SK-N-SH (cell line): ENCODE results near the gene SESTD1. TPM values are rescaled to one million over a fixed set of nuclear protein-coding genes. Genes with fewer than 3 reads are reported as not detected.

ENCODE experiments used
- CTCF ChIA-PET: fragments of 300-600, 350-600 bp; formaldehyde crosslinking; extraction: SDS; loops from one replicate; lab custom pipeline; 2021; lab: Yijun Ruan, JAX
- POLR2A ChIA-PET: fragments of 350-600 bp; sonication (Branson Sonifier 250); formaldehyde crosslinking; extraction: SDS; loops from one replicate; lab custom pipeline; 2020; ENCODE audit warnings: antibody characterized with exemption, inconsistent platforms; lab: Yijun Ruan, JAX
- DNase-seq: peaks from one replicate; pipeline ENCODE4 v3.0.0; 2012
- H2AFZ ChIP-seq: fragments of 200-600 bp; sonication (generic); 2 replicates; pipeline ENCODE4 v1.8.1; 2016; ENCODE audit warnings: antibody characterized with exemption, mild to moderate bottlenecking, low read depth
- H3F3A ChIP-seq: fragments of 200-600 bp; sonication (generic); replicated peaks from 2 replicates; pipeline ENCODE3; 2016; ENCODE audit warnings: antibody characterized with exemption, mild to moderate bottlenecking; ENCODE audit not compliant: insufficient read depth
- H3K27ac ChIP-seq, 2 experiments: fragments of 200-500 bp in 1 of 2; fragments of 200-600 bp in 1 of 2; sonication (Bioruptor generic) in 1 of 2; sonication (generic), shearing (Covaris generic) in 1 of 2; 2 replicates each; pipeline versions ENCODE4 v1.5.1 to v1.6.1; 2014 to 2016; ENCODE audit warnings: low read depth in 2 of 2, inconsistent platforms in 1 of 2, low read length in 1 of 2, mild to moderate bottlenecking in 1 of 2, mixed read lengths in 1 of 2
- H3K27me3 ChIP-seq: fragments of 200-600 bp; sonication (generic), shearing (Covaris generic); 2 replicates; pipeline ENCODE4 v1.6.1; 2016; ENCODE audit warnings: mixed run types; ENCODE audit not compliant: insufficient read depth
- H3K36me3 ChIP-seq, 2 experiments: fragments of 200-500 bp in 1 of 2; fragments of 200-600 bp in 1 of 2; sonication (Bioruptor generic) in 1 of 2; sonication (generic) in 1 of 2; replicated peaks in 1 of 2; 2 replicates each; pipeline versions ENCODE3 to v1.5.1; 2014 to 2016; ENCODE audit warnings: low read length in 1 of 2, mild to moderate bottlenecking in 1 of 2; ENCODE audit not compliant: insufficient read depth in 2 of 2, control insufficient read depth in 1 of 2
- H3K4me1 ChIP-seq, 2 experiments: fragments of 200-500 bp in 1 of 2; fragments of 200-600 bp in 1 of 2; sonication (Bioruptor generic) in 1 of 2; sonication (generic), shearing (Covaris generic) in 1 of 2; 2 replicates each; pipeline versions ENCODE4 v1.5.1 to v1.6.1; 2014 to 2016; ENCODE audit warnings: low read depth in 1 of 2, low read length in 1 of 2, mixed run types in 1 of 2; ENCODE audit not compliant: insufficient read depth in 2 of 2, control insufficient read depth in 1 of 2
- H3K4me2 ChIP-seq: fragments of 200-600 bp; sonication (generic), shearing (Covaris generic); 2 replicates; pipeline ENCODE4 v1.6.1; 2017; ENCODE audit warnings: mixed run types
- H3K4me3 ChIP-seq, 2 experiments: fragments of 200-500 bp in 1 of 2; fragments of 200-600 bp in 1 of 2; sonication (Bioruptor generic) in 1 of 2; sonication (generic), shearing (Covaris generic) in 1 of 2; 2 replicates each; pipeline versions ENCODE4 v1.5.1 to v1.8.1; 2014 to 2016; ENCODE audit warnings: low read depth in 2 of 2, inconsistent platforms in 1 of 2, low read length in 1 of 2, mild to moderate bottlenecking in 1 of 2, mixed read lengths in 1 of 2, moderate library complexity in 1 of 2
- H3K79me2 ChIP-seq: fragments of 200-600 bp; sonication (generic); 2 replicates; pipeline ENCODE4 v1.8.1; 2017; ENCODE audit warnings: mild to moderate bottlenecking; ENCODE audit not compliant: insufficient read depth
- H3K9ac ChIP-seq: fragments of 200-600 bp; sonication (generic); 2 replicates; pipeline ENCODE4 v1.6.1; 2017; ENCODE audit warnings: mixed run types
- H3K9me2 ChIP-seq: fragments of 200-600 bp; sonication (generic); 2 replicates; pipeline ENCODE4 v1.6.1; 2017; ENCODE audit warnings: mixed run types
- H3K9me3 ChIP-seq: fragments of 200-600 bp; sonication (generic); 2 replicates; pipeline ENCODE4 v1.6.1; 2017; ENCODE audit warnings: mixed run types, mild to moderate bottlenecking, moderate library complexity
- H4K20me1 ChIP-seq: fragments of 200-600 bp; sonication (generic); 2 replicates; pipeline ENCODE4 v1.6.1; 2017; ENCODE audit warnings: mild to moderate bottlenecking, mixed run types; ENCODE audit not compliant: insufficient read depth
- ELF1 ChIP-seq: IDR thresholded peaks from 2 replicates; pipeline ENCODE4 v1.4.0; 2012
- FOSL2 ChIP-seq: IDR thresholded peaks from 2 replicates; pipeline ENCODE4 v1.4.0; 2012; ENCODE audit warnings: low read depth, mild to moderate bottlenecking, moderate library complexity, borderline replicate concordance
- POLR2AphosphoS5 ChIP-seq: IDR thresholded peaks from 2 replicates; pipeline ENCODE4 v1.6.1; 2012; ENCODE audit warnings: low read depth, low read length
- RAD21 ChIP-seq: IDR thresholded peaks from 2 replicates; pipeline ENCODE4 v1.6.1; 2012; ENCODE audit warnings: mild to moderate bottlenecking, low read length
- RCOR1 ChIP-seq: fragments of 150-350 bp; IDR thresholded peaks from 2 replicates; pipeline ENCODE4 v1.6.1; 2017; ENCODE audit warnings: antibody characterized with exemption, low read length
- SMC3 ChIP-seq: IDR thresholded peaks from 2 replicates; pipeline ENCODE4 v1.6.1; 2012; ENCODE audit warnings: low read depth, low read length, improper control_type of control experiment
- TAF1 ChIP-seq: IDR thresholded peaks from 2 replicates; pipeline ENCODE4 v1.6.1; 2012; ENCODE audit warnings: low read depth, mild to moderate bottlenecking, low read length, moderate library complexity, borderline replicate concordance
- TEAD4 ChIP-seq: IDR thresholded peaks from 2 replicates; pipeline ENCODE4 v1.4.0; 2012; ENCODE audit warnings: mild to moderate bottlenecking, borderline replicate concordance; ENCODE audit not compliant: insufficient read depth
- YY1 ChIP-seq: IDR thresholded peaks from 2 replicates; pipeline ENCODE4 v1.4.0; 2012; ENCODE audit warnings: low read depth, mild to moderate bottlenecking
- WGBS: methylation state at CpG from one replicate; pipeline ENCODE4 v1.1.6; 2017; ENCODE audit warnings: low lambda C conversion rate; 5-methylcytosine and 5-hydroxymethylcytosine counted together
- polyA plus RNA-seq, 3 experiments: library from polyadenylated mRNA; depleted of rRNA; stranded (reverse); fragments of >200 nt; gene quantifications; 2 replicates each; pipeline ENCODE4 v1.2.3, GENCODE V29; 2012
- TF ChIP-seq, protein P1 (sequence below): IDR thresholded peaks from 2 replicates; pipeline ENCODE4 v1.4.0; 2012; ENCODE audit warnings: low read depth
- TF ChIP-seq, protein P2 (sequence below): IDR thresholded peaks from 2 replicates; pipeline ENCODE4 v1.6.1; 2012; ENCODE audit warnings: mild to moderate bottlenecking, low read depth, low read length, moderate library complexity
- TF ChIP-seq, protein P3 (sequence below): IDR thresholded peaks from 2 replicates; pipeline ENCODE4 v1.4.0; 2012; ENCODE audit warnings: low read depth, borderline replicate concordance
- TF ChIP-seq, protein P4 (sequence below): IDR thresholded peaks from 2 replicates; pipeline ENCODE4 v1.4.0; 2012; ENCODE audit warnings: low read depth, borderline replicate concordance
- TF ChIP-seq, protein P5 (sequence below): fragments of 150-350 bp; IDR thresholded peaks from 2 replicates; pipeline ENCODE4 v1.6.1; 2017; ENCODE audit warnings: antibody characterized with exemption, low read length, low read depth, borderline replicate concordance

The SESTD1 gene
- polyA plus RNA-seq, 1 of the 3 experiments (the other 2 are of a cell fraction): 4.6 TPM

DNA sequence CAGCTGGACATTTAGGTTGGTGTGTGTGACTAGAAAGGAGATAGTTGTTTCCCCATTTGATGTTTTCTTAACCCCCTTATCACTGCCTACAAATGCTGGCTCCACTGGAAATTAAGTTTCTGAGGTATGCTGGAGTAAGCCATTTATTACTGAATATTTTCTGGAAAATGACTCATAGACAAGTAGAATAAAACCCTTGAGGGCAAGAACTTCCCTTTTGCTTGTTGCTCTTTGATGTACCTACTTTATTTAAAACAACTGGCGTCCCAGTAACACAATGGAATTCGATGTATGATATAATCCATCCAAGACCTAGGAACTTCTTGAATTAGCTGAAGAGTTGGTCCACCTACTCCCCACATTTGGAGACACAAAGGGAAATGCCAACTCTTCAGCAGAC, 33.3 kb upstream of the SESTD1 start:
- Histone ChIP-seq H3K9ac (no peak overlapping the region), H3K4me1 (no peaks in the 10 kb centered on the region), H4K20me1 (no peaks in the 10 kb centered on the region), H3F3A (no peaks in the 10 kb centered on the region), H3K27me3 (no peaks in the 10 kb centered on the region), H3K4me2 (no peak overlapping the region), H3K9me3 (no peaks in the 10 kb centered on the region), H3K4me3 (no peak overlapping the region), H3K9me2 (no peaks in the 10 kb centered on the region), H3K27ac (no peak overlapping the region), H3K36me3 (no peaks in the 10 kb centered on the region), H3K79me2 (no peaks in the 10 kb centered on the region), H2AFZ (no peak overlapping the region)
- ChIA-PET CTCF (no interaction called here), POLR2A (no interaction called here)
- DNase-seq: no peak
- 35% methylated on average over 2 of the region's 2 CpGs for WGBS
- TF ChIP-seq SMC3 (no peak), RCOR1 (no peak), TAF1 (no peak), TEAD4 (no peak), YY1 (no peak), POLR2AphosphoS5 (no peak), FOSL2 (no peak), RAD21 (no peak)
- TF ChIP-seq, protein P1, sequence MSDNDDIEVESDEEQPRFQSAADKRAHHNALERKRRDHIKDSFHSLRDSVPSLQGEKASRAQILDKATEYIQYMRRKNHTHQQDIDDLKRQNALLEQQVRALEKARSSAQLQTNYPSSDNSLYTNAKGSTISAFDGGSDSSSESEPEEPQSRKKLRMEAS: no peak
- TF ChIP-seq, protein P2, sequence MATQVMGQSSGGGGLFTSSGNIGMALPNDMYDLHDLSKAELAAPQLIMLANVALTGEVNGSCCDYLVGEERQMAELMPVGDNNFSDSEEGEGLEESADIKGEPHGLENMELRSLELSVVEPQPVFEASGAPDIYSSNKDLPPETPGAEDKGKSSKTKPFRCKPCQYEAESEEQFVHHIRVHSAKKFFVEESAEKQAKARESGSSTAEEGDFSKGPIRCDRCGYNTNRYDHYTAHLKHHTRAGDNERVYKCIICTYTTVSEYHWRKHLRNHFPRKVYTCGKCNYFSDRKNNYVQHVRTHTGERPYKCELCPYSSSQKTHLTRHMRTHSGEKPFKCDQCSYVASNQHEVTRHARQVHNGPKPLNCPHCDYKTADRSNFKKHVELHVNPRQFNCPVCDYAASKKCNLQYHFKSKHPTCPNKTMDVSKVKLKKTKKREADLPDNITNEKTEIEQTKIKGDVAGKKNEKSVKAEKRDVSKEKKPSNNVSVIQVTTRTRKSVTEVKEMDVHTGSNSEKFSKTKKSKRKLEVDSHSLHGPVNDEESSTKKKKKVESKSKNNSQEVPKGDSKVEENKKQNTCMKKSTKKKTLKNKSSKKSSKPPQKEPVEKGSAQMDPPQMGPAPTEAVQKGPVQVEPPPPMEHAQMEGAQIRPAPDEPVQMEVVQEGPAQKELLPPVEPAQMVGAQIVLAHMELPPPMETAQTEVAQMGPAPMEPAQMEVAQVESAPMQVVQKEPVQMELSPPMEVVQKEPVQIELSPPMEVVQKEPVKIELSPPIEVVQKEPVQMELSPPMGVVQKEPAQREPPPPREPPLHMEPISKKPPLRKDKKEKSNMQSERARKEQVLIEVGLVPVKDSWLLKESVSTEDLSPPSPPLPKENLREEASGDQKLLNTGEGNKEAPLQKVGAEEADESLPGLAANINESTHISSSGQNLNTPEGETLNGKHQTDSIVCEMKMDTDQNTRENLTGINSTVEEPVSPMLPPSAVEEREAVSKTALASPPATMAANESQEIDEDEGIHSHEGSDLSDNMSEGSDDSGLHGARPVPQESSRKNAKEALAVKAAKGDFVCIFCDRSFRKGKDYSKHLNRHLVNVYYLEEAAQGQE: no peak
- TF ChIP-seq, protein P3, sequence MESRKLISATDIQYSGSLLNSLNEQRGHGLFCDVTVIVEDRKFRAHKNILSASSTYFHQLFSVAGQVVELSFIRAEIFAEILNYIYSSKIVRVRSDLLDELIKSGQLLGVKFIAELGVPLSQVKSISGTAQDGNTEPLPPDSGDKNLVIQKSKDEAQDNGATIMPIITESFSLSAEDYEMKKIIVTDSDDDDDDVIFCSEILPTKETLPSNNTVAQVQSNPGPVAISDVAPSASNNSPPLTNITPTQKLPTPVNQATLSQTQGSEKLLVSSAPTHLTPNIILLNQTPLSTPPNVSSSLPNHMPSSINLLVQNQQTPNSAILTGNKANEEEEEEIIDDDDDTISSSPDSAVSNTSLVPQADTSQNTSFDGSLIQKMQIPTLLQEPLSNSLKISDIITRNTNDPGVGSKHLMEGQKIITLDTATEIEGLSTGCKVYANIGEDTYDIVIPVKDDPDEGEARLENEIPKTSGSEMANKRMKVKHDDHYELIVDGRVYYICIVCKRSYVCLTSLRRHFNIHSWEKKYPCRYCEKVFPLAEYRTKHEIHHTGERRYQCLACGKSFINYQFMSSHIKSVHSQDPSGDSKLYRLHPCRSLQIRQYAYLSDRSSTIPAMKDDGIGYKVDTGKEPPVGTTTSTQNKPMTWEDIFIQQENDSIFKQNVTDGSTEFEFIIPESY: no peak

DNA sequence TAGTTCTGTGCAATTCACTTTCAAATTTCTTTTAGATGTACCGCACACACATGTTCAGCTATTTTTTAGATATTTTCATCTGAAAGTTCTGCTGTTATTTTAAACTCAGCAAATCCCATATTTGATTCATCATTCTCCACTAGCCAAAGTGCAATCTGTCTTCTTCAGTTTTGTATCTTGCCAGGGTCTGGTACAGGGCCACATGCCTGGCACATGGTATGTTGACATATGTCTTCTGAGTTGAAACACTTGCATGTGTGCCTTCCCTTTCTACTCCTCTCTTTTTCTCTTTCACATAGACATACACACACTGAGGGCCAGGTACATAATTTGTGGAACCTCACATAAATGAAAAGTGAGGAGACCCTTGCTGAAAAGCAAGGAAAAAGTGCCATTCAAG, 25.7 kb upstream of the SESTD1 start:
- Histone ChIP-seq H3K27me3 (no peaks in the 10 kb centered on the region), H3K27ac (no peak overlapping the region), H3K4me2 (no peak overlapping the region), H2AFZ (no peak overlapping the region), H3K9me3 (no peaks in the 10 kb centered on the region), H4K20me1 (no peaks in the 10 kb centered on the region), H3K9ac (no peak overlapping the region), H3K4me1 (no peaks in the 10 kb centered on the region), H3K79me2 (no peaks in the 10 kb centered on the region), H3K9me2 (no peaks in the 10 kb centered on the region), H3F3A (no peaks in the 10 kb centered on the region), H3K4me3 (no peak overlapping the region), H3K36me3 (no peaks in the 10 kb centered on the region)
- POLR2A ChIA-PET: no interaction called here
- 91% methylated on average over 1 of the region's 1 CpG for WGBS
- CTCF ChIA-PET: no interaction called here
- DNase-seq: no peak
- TF ChIP-seq ELF1: no peak
- TF ChIP-seq, protein P4, sequence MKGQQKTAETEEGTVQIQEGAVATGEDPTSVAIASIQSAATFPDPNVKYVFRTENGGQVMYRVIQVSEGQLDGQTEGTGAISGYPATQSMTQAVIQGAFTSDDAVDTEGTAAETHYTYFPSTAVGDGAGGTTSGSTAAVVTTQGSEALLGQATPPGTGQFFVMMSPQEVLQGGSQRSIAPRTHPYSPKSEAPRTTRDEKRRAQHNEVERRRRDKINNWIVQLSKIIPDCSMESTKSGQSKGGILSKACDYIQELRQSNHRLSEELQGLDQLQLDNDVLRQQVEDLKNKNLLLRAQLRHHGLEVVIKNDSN: no peak
- TF ChIP-seq, protein P5, sequence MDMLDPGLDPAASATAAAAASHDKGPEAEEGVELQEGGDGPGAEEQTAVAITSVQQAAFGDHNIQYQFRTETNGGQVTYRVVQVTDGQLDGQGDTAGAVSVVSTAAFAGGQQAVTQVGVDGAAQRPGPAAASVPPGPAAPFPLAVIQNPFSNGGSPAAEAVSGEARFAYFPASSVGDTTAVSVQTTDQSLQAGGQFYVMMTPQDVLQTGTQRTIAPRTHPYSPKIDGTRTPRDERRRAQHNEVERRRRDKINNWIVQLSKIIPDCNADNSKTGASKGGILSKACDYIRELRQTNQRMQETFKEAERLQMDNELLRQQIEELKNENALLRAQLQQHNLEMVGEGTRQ: no peak
